HG02610 (cell line): ENCODE measurements around the gene NUP107.

Experiments
- ATAC-seq: cut with Tn5 transposase; IDR thresholded peaks from one replicate; pipeline ENCODE4 v1.9.1; 2021; ENCODE audit warnings: mild to moderate bottlenecking, moderate library complexity; ENCODE audit not compliant: unreplicated experiment

The NUP107 gene

GRCh38 chr12:68771223-68771925 lies 84.6 kb downstream of the NUP107 start:
- no peak for ATAC-seq

- ATAC-seq: no peak
Observed at GRCh38 chr12:68772714-68773113, 85.9 kb downstream of the NUP107 start.

- no peak for ATAC-seq
Observed at GRCh38 chr12:68773582-68773981, 86.8 kb downstream of the NUP107 start.

GRCh38 chr12:68775121-68775630 lies 88.4 kb downstream of the NUP107 start:
- no peak for ATAC-seq

GRCh38 chr12:68776976-68777610 lies 90.3 kb downstream of the NUP107 start:
- no peak for ATAC-seq

GRCh38 chr12:68779280-68779679 lies 92.5 kb downstream of the NUP107 start:
- ATAC-seq: no peak

GRCh38 chr12:68780731-68781130 lies 94.0 kb downstream of the NUP107 start:
- ATAC-seq: no peak

GRCh38 chr12:68781728-68782127 lies 95.0 kb downstream of the NUP107 start:
- ATAC-seq: no peak

GRCh38 chr12:68784015-68784414 lies 97.2 kb downstream of the NUP107 start:
- ATAC-seq: no peak

- ATAC-seq: no peak
Observed at GRCh38 chr12:68785358-68785757, 98.6 kb downstream of the NUP107 start.

GRCh38 chr12:68785823-68786222 lies 99.0 kb downstream of the NUP107 start:
- ATAC-seq: no peak

GRCh38 chr12:68786929-68787328 lies 100.2 kb downstream of the NUP107 start:
- ATAC-seq: no peak

GRCh38 chr12:68788554-68789143 lies 101.9 kb downstream of the NUP107 start:
- no peak for ATAC-seq

- ATAC-seq: no peak
Observed at GRCh38 chr12:68789144-68789878, 102.5 kb downstream of the NUP107 start.

GRCh38 chr12:68790081-68790951 lies 103.5 kb downstream of the NUP107 start:
- no peak for ATAC-seq

GRCh38 chr12:68790952-68791234 lies 104.1 kb downstream of the NUP107 start:
- no peak for ATAC-seq

- no peak for ATAC-seq
Observed at GRCh38 chr12:68791897-68792481, 105.2 kb downstream of the NUP107 start.

GRCh38 chr12:68792952-68793351 lies 106.2 kb downstream of the NUP107 start:
- ATAC-seq: peak; percentile 84

GRCh38 chr12:68793436-68793835 lies 106.7 kb downstream of the NUP107 start:
- peak; percentile 24 for ATAC-seq

GRCh38 chr12:68793975-68794652 lies 107.3 kb downstream of the NUP107 start:
- no peak for ATAC-seq
